ENCODE data around the gene CLIC5. TPM values are rescaled to one million over a fixed set of nuclear protein-coding genes. Genes with fewer than 3 reads are reported as not detected.

CLIC5 gene
- total RNA-seq, 1 donor from 2014 or later, result not detected

GRCh38 chr6:45836984-45837383 is 178.7 kb downstream of the CLIC5 start:
- Mint-ChIP-seq H3K36me3 (ENCODE audit: unreplicated experiment) (no peaks in the 10 kb centered on the region), H3K9me3 (ENCODE audit: unreplicated experiment) (no peaks in the 10 kb centered on the region), H3K4me1 (ENCODE audit: unreplicated experiment) (no peaks in the 10 kb centered on the region), H3K27me3 (ENCODE audit: unreplicated experiment) (peaks cover 4% of the 10 kb centered on the region), H3K27ac (ENCODE audit: unreplicated experiment) (no peak overlapping the region), H3K4me3 (ENCODE audit: unreplicated experiment) (no peak overlapping the region)
- no peak for TF ChIP-seq CTCF (IDR thresholded peaks at IDR 0.05)
- DNase-seq (ENCODE audit: extremely low spot score, unreplicated experiment), result no peak

- Mint-ChIP-seq H3K4me3 (ENCODE audit: unreplicated experiment) (no peak overlapping the region), H3K4me1 (ENCODE audit: unreplicated experiment) (no peaks in the 10 kb centered on the region), H3K27ac (ENCODE audit: unreplicated experiment) (no peak overlapping the region), H3K36me3 (ENCODE audit: unreplicated experiment) (no peaks in the 10 kb centered on the region), H3K27me3 (ENCODE audit: unreplicated experiment) (peaks cover under 1% of the 10 kb centered on the region), H3K9me3 (ENCODE audit: unreplicated experiment) (no peaks in the 10 kb centered on the region)
- no peak for DNase-seq (ENCODE audit: extremely low spot score, unreplicated experiment)
- TF ChIP-seq CTCF (IDR thresholded peaks at IDR 0.05), result no peak
Measured at GRCh38 chr6:45836438-45836824, 179.2 kb downstream of the CLIC5 start.

- H3K27ac Mint-ChIP-seq (ENCODE audit: unreplicated experiment), result no peak overlapping the region
- TF ChIP-seq CTCF (IDR thresholded peaks at IDR 0.05), result no peak
- H3K27me3 Mint-ChIP-seq (ENCODE audit: unreplicated experiment), result no peaks in the 10 kb centered on the region
- no peak for DNase-seq (ENCODE audit: extremely low spot score, unreplicated experiment)
- no peaks in the 10 kb centered on the region for H3K9me3 Mint-ChIP-seq (ENCODE audit: unreplicated experiment)
- H3K4me3 Mint-ChIP-seq (ENCODE audit: unreplicated experiment), result no peak overlapping the region
- H3K4me1 Mint-ChIP-seq (ENCODE audit: unreplicated experiment), result peaks cover 3% of the 10 kb centered on the region
- no peaks in the 10 kb centered on the region for H3K36me3 Mint-ChIP-seq (ENCODE audit: unreplicated experiment)
Measured at GRCh38 chr6:45835721-45836437, 179.8 kb downstream of the CLIC5 start.

DNA sequence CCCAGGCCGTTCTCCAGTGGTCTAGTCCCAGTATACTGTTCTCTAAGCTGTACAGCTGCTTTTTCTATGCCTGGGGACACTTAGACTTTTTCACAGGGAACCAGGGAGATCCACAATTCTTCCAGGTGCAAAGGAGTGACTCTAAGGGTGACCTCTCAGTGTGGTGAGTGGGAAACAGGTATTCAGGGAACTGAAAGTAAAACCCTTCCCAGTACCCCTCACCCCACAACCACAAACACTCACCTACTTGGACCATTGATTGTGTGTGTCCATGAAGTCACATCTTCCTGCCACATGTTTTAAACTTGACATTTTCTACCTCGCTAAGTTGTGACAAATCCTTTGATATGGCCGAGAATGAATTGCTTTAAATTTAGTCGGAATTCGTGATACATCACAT is 183.6 kb downstream of the CLIC5 start:
- Mint-ChIP-seq H3K4me1 (ENCODE audit: unreplicated experiment) (peaks cover 6% of the 10 kb centered on the region), H3K9me3 (ENCODE audit: unreplicated experiment) (no peaks in the 10 kb centered on the region), H3K4me3 (ENCODE audit: unreplicated experiment) (no peak overlapping the region), H3K27ac (ENCODE audit: unreplicated experiment) (no peak overlapping the region), H3K36me3 (ENCODE audit: unreplicated experiment) (no peaks in the 10 kb centered on the region), H3K27me3 (ENCODE audit: unreplicated experiment) (no peaks in the 10 kb centered on the region)
- no peak for DNase-seq (ENCODE audit: extremely low spot score, unreplicated experiment)
- no peak for TF ChIP-seq CTCF (IDR thresholded peaks at IDR 0.05)

Other genes starting within 250 kb of the CLIC5 start
- 0.18 and 0.27 TPM in 2 replicates for gene ENPP4, start 114.1 kb upstream of the CLIC5 start, total RNA-seq
- gene ENPP5, start 155.1 kb upstream of the CLIC5 start, total RNA-seq, result not detected in 2 replicates